Fibroblast of the aortic adventitia (primary cell): ENCODE results near the gene AUNIP. TPM values are rescaled to one million over a fixed set of nuclear protein-coding genes. Genes with fewer than 3 reads are reported as not detected.

Source experiments
- DNase-seq: peaks from one replicate; pipeline ENCODE4 v3.0.0-alpha.2; 2010; ENCODE audit warnings: low read depth
- H3K4me3 ChIP-seq: 2 replicates; pipeline ENCODE4 v1.5.1; 2011; ENCODE audit warnings: low read depth, mild to moderate bottlenecking, control low read depth, low read length, moderate library complexity
- total RNA-seq: library from RNA; depleted of rRNA; stranded (reverse); fragments of >200 nt; gene quantifications from 2 replicates; pipeline ENCODE4 v1.2.3, GENCODE V29; 2012; ENCODE audit warnings: low replicate concordance
- TF ChIP-seq, protein P1 (sequence below): IDR thresholded peaks from 2 replicates; pipeline ENCODE4 v1.5.1; 2011; ENCODE audit warnings: mild to moderate bottlenecking, low read length, control low read depth, inconsistent platforms; ENCODE audit not compliant: insufficient read depth

The AUNIP gene
- total RNA-seq, 1 donor, result 4.8 TPM

GRCh38 chr1:25805863-25806225, 53.4 kb downstream of the AUNIP start:
- peak; percentile 63 for DNase-seq
- TF ChIP-seq, protein P1, sequence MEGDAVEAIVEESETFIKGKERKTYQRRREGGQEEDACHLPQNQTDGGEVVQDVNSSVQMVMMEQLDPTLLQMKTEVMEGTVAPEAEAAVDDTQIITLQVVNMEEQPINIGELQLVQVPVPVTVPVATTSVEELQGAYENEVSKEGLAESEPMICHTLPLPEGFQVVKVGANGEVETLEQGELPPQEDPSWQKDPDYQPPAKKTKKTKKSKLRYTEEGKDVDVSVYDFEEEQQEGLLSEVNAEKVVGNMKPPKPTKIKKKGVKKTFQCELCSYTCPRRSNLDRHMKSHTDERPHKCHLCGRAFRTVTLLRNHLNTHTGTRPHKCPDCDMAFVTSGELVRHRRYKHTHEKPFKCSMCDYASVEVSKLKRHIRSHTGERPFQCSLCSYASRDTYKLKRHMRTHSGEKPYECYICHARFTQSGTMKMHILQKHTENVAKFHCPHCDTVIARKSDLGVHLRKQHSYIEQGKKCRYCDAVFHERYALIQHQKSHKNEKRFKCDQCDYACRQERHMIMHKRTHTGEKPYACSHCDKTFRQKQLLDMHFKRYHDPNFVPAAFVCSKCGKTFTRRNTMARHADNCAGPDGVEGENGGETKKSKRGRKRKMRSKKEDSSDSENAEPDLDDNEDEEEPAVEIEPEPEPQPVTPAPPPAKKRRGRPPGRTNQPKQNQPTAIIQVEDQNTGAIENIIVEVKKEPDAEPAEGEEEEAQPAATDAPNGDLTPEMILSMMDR, result no peak
- H3K4me3 ChIP-seq, result no peak overlapping the region

- DNase-seq, result no peak
- TF ChIP-seq, protein P1, result peak; percentile 3
- H3K4me3 ChIP-seq, result no peak overlapping the region
Measured at GRCh38 chr1:25804964-25805862, 54.0 kb downstream of the AUNIP start.

- DNase-seq, result peak; percentile 28
- TF ChIP-seq, protein P1, result no peak
- H3K4me3 ChIP-seq, result no peak overlapping the region
Measured at GRCh38 chr1:25804244-25804963, 54.9 kb downstream of the AUNIP start.

DNA sequence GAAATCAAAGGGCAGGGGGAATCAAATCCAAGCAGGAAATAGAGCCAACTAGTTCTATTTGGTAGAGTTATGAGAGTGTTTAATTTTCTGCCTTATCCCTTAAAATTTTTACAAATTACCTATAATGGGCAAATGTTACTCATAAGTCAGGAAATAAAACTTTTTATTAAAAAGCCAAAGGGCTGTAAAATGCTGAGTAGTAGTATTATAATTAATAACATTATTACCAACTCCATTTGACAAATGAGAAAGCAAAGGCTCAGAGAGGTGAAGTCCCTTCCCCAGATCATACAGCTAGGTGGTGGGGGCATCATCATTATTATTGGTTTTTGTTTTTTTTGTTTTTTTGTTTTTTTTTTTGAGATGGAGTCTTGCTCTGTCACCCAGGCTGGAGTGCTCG, 55.9 kb downstream of the AUNIP start:
- no peak overlapping the region for H3K4me3 ChIP-seq
- no peak for DNase-seq
- TF ChIP-seq, protein P1, result no peak

- TF ChIP-seq, protein P1, result no peak
- DNase-seq, result no peak
- no peak overlapping the region for H3K4me3 ChIP-seq
Measured at GRCh38 chr1:25802915-25803314, 56.3 kb downstream of the AUNIP start.

DNA sequence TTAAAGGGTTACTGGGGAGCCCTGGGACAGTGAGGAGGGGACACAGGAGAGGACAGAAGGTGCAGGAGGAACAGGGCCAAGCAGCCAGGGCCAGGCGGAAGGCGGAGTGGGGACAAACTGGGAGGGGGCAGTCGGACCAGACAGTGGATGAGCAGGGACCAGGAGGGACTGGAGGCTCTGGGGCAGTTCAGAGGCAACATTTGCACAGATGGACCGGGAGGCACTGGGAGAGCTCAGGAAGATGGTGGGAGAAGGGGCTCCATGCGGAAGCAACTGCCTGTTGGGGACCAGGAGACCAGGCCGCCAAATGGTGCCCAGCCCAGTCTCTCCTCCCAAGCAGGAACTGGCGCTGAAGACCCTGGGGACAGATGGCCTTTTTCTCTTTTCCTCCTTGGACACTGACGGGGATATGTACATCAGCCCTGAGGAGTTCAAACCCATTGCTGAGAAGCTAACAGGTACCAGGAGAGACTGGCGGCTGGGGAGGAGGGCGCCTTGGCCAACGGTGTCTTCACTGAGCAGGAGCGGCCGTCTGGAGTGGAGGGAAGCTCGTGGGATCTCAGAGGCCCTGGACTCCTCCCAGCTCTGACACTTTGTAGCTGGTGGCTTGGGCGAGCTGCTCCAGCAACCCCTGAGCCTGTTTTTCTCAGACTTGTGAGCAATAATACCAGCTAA, 58.4 kb downstream of the AUNIP start:
- TF ChIP-seq, protein P1, result no peak
- DNase-seq, result no peak
- H3K4me3 ChIP-seq, result peak overlapping the region; percentile 77
